K562 (cell line): ENCODE results near the gene KNTC1. TPM values are rescaled to one million over a fixed set of nuclear protein-coding genes. Genes with fewer than 3 reads are reported as not detected.
A peak's percentile ranks its signal among the peaks of the same experiment; 100 is the strongest.

Source experiments
- ELF4 ChIP-seq: fragments of 450-650 bp; formaldehyde crosslinking; IDR thresholded peaks from 2 replicates; pipeline ENCODE4 v1.4.0; 2022; ENCODE audit warnings: missing genetic modification characterization
- HDAC2 ChIP-seq: fragments of 450-650 bp; IDR thresholded peaks from 2 replicates; pipeline ENCODE4 v1.6.1; 2016; ENCODE audit warnings: mild to moderate bottlenecking
- KLF13 ChIP-seq: fragments of 450-650 bp; IDR thresholded peaks from 2 replicates; pipeline ENCODE4 v1.6.1; 2016; ENCODE audit warnings: missing genetic modification characterization, low read depth, mild to moderate bottlenecking, missing compliant biosample characterization, moderate library complexity, borderline replicate concordance
- NR2C1 ChIP-seq, 2 experiments: fragments of 450-650 bp; IDR thresholded peaks; 2 replicates each; pipeline ENCODE4 v1.6.1; 2017; ENCODE audit warnings: mild to moderate bottlenecking in 2 of 2, antibody characterized with exemption in 1 of 2, inconsistent platforms in 1 of 2, missing compliant biosample characterization in 1 of 2, missing genetic modification characterization in 1 of 2
- POLR2AphosphoS2 ChIP-seq: IDR thresholded peaks from 2 replicates; pipeline ENCODE4 v1.6.1; 2012; ENCODE audit warnings: low read length, improper control_type of control experiment
- RBM14 ChIP-seq: fragments of 200-400 bp; formaldehyde crosslinking; IDR thresholded peaks from 2 replicates; pipeline ENCODE4 v1.6.1; 2018; ENCODE audit warnings: low read depth, mild to moderate bottlenecking, low read length, moderate library complexity, borderline replicate concordance; ENCODE audit not compliant: insufficient read depth
- RFX1 ChIP-seq: fragments of 450-650 bp; IDR thresholded peaks from 2 replicates; pipeline ENCODE4 v1.6.1; 2016; ENCODE audit warnings: mild to moderate bottlenecking, moderate library complexity
- SMC3 ChIP-seq: conservative IDR thresholded peaks from 2 replicates; pipeline ENCODE4 v1.6.1; 2011; ENCODE audit warnings: low read depth, low read length, improper control_type of control experiment; ENCODE audit not compliant: insufficient read depth
- SUPT5H ChIP-seq: fragments of 450-650 bp; IDR thresholded peaks from 2 replicates; pipeline ENCODE4 v1.6.1; 2016
- TAF1 ChIP-seq: IDR thresholded peaks from 2 replicates; pipeline ENCODE4 v1.6.1; 2011; ENCODE audit warnings: mild to moderate bottlenecking, low read length, moderate library complexity; ENCODE audit not compliant: insufficient read depth, control insufficient read depth, severe bottlenecking; ENCODE audit errors: extremely low read depth
- ZNF384 ChIP-seq: IDR thresholded peaks from 2 replicates; pipeline ENCODE4 v1.6.1; 2012; ENCODE audit warnings: low read depth, low read length, improper control_type of control experiment
- polyA plus RNA-seq, 8 experiments: library from polyadenylated mRNA; depleted of rRNA in 4 of 8; stranded (reverse) in 5 of 8; unstranded in 3 of 8; fragments of >200 nt; fragmentation: Nextera tagmentation in 2 of 8; fragmentation: Illumina TruSeq in 1 of 8; extraction: Ambion mirVana in 2 of 8; extraction: Trizol in 1 of 8; gene quantifications; 2 replicates each; pipeline versions ENCODE4 v1.2.1 to v1.2.3, GENCODE V29; 2011 to 2014; ENCODE audit warnings: inconsistent platforms in 1 of 8, missing spikeins in 1 of 8
- total RNA-seq, 7 experiments: library from RNA; depleted of rRNA in 6 of 7; stranded (reverse); fragments of >200 nt in 6 of 7; fragmentation: Illumina TruSeq in 2 of 7; extraction: Trizol in 2 of 7; gene quantifications; 2 replicates each; pipeline versions ENCODE4 v1.2.1 to v1.2.3, GENCODE V29; 2011 to 2021; ENCODE audit warnings: low replicate concordance in 1 of 7
- TF ChIP-seq, protein P1 (sequence below): fragments of 200-400 bp; formaldehyde crosslinking; IDR thresholded peaks from 2 replicates; pipeline ENCODE4 v1.6.1; 2017; ENCODE audit warnings: mild to moderate bottlenecking, low read depth, low read length, moderate library complexity
- TF ChIP-seq, protein P2 (sequence below): fragments of 200-600 bp; sonication (generic); IDR thresholded peaks from one replicate; pipeline ENCODE4 v1.6.1; 2012; ENCODE audit warnings: mild to moderate bottlenecking, low read depth, low read length, inconsistent platforms

The KNTC1 gene
- total and polyA plus RNA-seq, 9 of the 15 experiments (the other 6 are each of a cell fraction or from before 2014, with no cell fraction given): 38.9 to 135 (median 99.6) TPM

DNA sequence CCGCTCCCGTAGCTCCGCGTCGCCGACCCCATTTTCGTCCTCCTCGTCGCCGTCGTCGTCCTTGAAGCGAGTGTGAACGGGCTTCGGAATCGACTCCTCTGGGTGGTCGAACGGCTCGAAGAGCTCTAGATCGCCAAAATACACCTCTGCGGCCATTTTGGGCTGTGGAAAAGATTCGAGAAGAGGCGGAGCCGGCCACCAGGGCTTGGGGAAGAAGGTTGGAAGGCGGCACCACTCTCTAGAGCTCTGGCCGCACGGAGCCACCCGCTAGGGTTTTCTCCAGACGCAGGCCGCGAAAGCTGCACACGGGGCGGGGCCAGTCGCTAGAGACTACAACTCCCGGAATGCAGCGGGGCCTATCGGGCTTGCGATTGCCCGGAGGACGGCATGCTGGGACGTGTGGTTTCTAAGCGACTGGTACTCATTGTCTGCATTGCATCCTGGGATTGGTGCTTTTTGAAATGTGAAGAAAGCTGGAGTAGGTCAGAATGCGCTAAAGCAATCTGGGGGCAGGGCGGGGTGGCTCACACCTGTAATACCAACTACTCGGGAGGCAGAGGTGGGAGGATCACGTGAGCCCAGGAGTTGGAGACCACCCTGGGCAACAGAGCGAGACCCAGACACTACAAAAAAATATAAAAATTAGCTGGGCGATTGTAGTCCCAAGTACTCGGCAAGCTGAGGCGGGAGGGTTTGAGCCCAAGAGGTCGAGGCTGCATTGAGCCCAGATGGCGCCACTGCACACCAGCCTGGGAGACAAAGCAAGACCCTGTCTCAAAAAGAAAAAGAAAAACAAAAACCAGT is 26.2 kb upstream of the KNTC1 start, which contains the start of gene ZCCHC8 (continued):
- TF ChIP-seq NR2C1 (IDR thresholded peaks at IDR 0.05) (peak; percentile 62; the same call in 1 of the 2 replicates), NR2C1 (tag; IDR thresholded peaks at IDR 0.05) (peak; percentile 90), POLR2AphosphoS2 (peak; percentile 89; the same call in 1 of the 2 replicates), ELF4 (CRISPR knock-in tag) (0 out of 2 replicates have a peak, but pooled peaks have one; percentile 50), ZNF384 (peak; percentile 37; the same call in 1 of the 2 replicates), SMC3 (no peak), TAF1 (peak; percentile 98), RBM14 (0 out of 2 replicates have a peak, but pooled peaks have one; percentile 86), HDAC2 (0 out of 2 replicates have a peak, but pooled peaks have one; percentile 29), SUPT5H (peak; percentile 92), RFX1 (peak; percentile 90), KLF13 (0 out of 2 replicates have a peak, but pooled peaks have one; percentile 11)
- TF ChIP-seq, protein P1, sequence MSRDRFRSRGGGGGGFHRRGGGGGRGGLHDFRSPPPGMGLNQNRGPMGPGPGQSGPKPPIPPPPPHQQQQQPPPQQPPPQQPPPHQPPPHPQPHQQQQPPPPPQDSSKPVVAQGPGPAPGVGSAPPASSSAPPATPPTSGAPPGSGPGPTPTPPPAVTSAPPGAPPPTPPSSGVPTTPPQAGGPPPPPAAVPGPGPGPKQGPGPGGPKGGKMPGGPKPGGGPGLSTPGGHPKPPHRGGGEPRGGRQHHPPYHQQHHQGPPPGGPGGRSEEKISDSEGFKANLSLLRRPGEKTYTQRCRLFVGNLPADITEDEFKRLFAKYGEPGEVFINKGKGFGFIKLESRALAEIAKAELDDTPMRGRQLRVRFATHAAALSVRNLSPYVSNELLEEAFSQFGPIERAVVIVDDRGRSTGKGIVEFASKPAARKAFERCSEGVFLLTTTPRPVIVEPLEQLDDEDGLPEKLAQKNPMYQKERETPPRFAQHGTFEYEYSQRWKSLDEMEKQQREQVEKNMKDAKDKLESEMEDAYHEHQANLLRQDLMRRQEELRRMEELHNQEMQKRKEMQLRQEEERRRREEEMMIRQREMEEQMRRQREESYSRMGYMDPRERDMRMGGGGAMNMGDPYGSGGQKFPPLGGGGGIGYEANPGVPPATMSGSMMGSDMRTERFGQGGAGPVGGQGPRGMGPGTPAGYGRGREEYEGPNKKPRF: no peak
- TF ChIP-seq, protein P2, sequence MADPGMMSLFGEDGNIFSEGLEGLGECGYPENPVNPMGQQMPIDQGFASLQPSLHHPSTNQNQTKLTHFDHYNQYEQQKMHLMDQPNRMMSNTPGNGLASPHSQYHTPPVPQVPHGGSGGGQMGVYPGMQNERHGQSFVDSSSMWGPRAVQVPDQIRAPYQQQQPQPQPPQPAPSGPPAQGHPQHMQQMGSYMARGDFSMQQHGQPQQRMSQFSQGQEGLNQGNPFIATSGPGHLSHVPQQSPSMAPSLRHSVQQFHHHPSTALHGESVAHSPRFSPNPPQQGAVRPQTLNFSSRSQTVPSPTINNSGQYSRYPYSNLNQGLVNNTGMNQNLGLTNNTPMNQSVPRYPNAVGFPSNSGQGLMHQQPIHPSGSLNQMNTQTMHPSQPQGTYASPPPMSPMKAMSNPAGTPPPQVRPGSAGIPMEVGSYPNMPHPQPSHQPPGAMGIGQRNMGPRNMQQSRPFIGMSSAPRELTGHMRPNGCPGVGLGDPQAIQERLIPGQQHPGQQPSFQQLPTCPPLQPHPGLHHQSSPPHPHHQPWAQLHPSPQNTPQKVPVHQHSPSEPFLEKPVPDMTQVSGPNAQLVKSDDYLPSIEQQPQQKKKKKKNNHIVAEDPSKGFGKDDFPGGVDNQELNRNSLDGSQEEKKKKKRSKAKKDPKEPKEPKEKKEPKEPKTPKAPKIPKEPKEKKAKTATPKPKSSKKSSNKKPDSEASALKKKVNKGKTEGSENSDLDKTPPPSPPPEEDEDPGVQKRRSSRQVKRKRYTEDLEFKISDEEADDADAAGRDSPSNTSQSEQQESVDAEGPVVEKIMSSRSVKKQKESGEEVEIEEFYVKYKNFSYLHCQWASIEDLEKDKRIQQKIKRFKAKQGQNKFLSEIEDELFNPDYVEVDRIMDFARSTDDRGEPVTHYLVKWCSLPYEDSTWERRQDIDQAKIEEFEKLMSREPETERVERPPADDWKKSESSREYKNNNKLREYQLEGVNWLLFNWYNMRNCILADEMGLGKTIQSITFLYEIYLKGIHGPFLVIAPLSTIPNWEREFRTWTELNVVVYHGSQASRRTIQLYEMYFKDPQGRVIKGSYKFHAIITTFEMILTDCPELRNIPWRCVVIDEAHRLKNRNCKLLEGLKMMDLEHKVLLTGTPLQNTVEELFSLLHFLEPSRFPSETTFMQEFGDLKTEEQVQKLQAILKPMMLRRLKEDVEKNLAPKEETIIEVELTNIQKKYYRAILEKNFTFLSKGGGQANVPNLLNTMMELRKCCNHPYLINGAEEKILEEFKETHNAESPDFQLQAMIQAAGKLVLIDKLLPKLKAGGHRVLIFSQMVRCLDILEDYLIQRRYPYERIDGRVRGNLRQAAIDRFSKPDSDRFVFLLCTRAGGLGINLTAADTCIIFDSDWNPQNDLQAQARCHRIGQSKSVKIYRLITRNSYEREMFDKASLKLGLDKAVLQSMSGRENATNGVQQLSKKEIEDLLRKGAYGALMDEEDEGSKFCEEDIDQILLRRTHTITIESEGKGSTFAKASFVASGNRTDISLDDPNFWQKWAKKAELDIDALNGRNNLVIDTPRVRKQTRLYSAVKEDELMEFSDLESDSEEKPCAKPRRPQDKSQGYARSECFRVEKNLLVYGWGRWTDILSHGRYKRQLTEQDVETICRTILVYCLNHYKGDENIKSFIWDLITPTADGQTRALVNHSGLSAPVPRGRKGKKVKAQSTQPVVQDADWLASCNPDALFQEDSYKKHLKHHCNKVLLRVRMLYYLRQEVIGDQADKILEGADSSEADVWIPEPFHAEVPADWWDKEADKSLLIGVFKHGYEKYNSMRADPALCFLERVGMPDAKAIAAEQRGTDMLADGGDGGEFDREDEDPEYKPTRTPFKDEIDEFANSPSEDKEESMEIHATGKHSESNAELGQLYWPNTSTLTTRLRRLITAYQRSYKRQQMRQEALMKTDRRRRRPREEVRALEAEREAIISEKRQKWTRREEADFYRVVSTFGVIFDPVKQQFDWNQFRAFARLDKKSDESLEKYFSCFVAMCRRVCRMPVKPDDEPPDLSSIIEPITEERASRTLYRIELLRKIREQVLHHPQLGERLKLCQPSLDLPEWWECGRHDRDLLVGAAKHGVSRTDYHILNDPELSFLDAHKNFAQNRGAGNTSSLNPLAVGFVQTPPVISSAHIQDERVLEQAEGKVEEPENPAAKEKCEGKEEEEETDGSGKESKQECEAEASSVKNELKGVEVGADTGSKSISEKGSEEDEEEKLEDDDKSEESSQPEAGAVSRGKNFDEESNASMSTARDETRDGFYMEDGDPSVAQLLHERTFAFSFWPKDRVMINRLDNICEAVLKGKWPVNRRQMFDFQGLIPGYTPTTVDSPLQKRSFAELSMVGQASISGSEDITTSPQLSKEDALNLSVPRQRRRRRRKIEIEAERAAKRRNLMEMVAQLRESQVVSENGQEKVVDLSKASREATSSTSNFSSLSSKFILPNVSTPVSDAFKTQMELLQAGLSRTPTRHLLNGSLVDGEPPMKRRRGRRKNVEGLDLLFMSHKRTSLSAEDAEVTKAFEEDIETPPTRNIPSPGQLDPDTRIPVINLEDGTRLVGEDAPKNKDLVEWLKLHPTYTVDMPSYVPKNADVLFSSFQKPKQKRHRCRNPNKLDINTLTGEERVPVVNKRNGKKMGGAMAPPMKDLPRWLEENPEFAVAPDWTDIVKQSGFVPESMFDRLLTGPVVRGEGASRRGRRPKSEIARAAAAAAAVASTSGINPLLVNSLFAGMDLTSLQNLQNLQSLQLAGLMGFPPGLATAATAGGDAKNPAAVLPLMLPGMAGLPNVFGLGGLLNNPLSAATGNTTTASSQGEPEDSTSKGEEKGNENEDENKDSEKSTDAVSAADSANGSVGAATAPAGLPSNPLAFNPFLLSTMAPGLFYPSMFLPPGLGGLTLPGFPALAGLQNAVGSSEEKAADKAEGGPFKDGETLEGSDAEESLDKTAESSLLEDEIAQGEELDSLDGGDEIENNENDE: no peak
